Smooth muscle cell of the umbilical artery (primary cell): ENCODE results near the gene CD3D. TPM values are rescaled to one million over a fixed set of nuclear protein-coding genes. Genes with fewer than 3 reads are reported as not detected.

ENCODE experiments used
- total RNA-seq: library from RNA; depleted of rRNA; stranded (reverse); fragments of >200 nt; gene quantifications from 2 replicates; pipeline ENCODE4 v1.2.3, GENCODE V29; 2014

Gene CD3D
- not detected in 2 replicates for total RNA-seq

GRCh38 chr11:118342503-118343161, at the start of gene CD3D:
CD3D (minus strand) TSS chr11:118342705; CDS start chr11:118342607, 98 bp downstream.

GRCh38 chr11:118359295-118359958, 16.9 kb upstream of the CD3D start, which contains the start of gene UBE4A:
UBE4A (plus strand) TSS chr11:118359600; CDS start chr11:118365081, 5,481 bp downstream.

GRCh38 chr11:118343981-118344515, 1.5 kb upstream of the CD3D start, which contains the start of gene CD3G:
CD3G (plus strand) TSS chr11:118344344; CDS start chr11:118344424, 80 bp downstream.

GRCh38 chr11:118304568-118305248, 37.8 kb downstream of the CD3D start, which contains the start of gene CD3E:
CD3E (plus strand) TSS chr11:118304730; CDS start chr11:118304953, 223 bp downstream.

Other genes starting within 250 kb of the CD3D start
- under 0.01 and 0.09 TPM in 2 replicates for gene SCN4B, start 189.9 kb downstream of the CD3D start, total RNA-seq
- under 0.01 TPM in 1 of 2 replicates, not detected in the other for gene SCN2B, start 166.1 kb downstream of the CD3D start, total RNA-seq
- gene JAML, start 117.7 kb downstream of the CD3D start, total RNA-seq: not detected in 2 replicates
- 0.89 and 1.1 TPM in 2 replicates for gene MPZL3, start 90.3 kb downstream of the CD3D start, total RNA-seq
- gene MPZL2, start 78.4 kb downstream of the CD3D start, total RNA-seq: 1.2 TPM in 1 of 2 replicates, not detected in the other
- not detected in 2 replicates for gene CD3E, start 38.0 kb downstream of the CD3D start, total RNA-seq
- gene CD3G, start 1.6 kb upstream of the CD3D start, total RNA-seq: not detected in 2 replicates
- 37.4 and 42.0 TPM in 2 replicates for gene UBE4A, start 16.9 kb upstream of the CD3D start, total RNA-seq
- gene ATP5MG, start 58.9 kb upstream of the CD3D start, total RNA-seq: 24.6 and 34.7 TPM in 2 replicates
- 27.3 and 55.5 TPM in 2 replicates for gene KMT2A, start 93.8 kb upstream of the CD3D start, total RNA-seq
- 0.59 and 1.2 TPM in 2 replicates for gene TTC36, start 184.8 kb upstream of the CD3D start, total RNA-seq
- 23.2 and 40.3 TPM in 2 replicates for gene TMEM25, start 188.5 kb upstream of the CD3D start, total RNA-seq
- 18.2 and 24.3 TPM in 2 replicates for gene IFT46, start 223.2 kb upstream of the CD3D start, total RNA-seq
- gene ARCN1, start 229.7 kb upstream of the CD3D start, total RNA-seq: 201 and 317 TPM in 2 replicates